Suprapubic skin (tissue), 4 donors: ENCODE data around the gene CASP6. TPM values are rescaled to one million over a fixed set of nuclear protein-coding genes. Genes with fewer than 3 reads are reported as not detected.

Experiments used
- DNase-seq, 2 donors: peaks; one replicate each; pipeline ENCODE4 v3.0.0-alpha.2; 2019; ENCODE audit warnings: low spot score in 2 of 2
- H3K27ac ChIP-seq: fragments of 200-600 bp; sonication (generic); one replicate; pipeline ENCODE4 v1.5.1; 2019
- H3K27me3 ChIP-seq: fragments of 200-600 bp; sonication (generic); one replicate; pipeline ENCODE4 v1.5.1; 2019
- H3K36me3 ChIP-seq: fragments of 200-600 bp; sonication (generic); one replicate; pipeline ENCODE4 v1.5.1; 2019
- H3K4me1 ChIP-seq: fragments of 200-600 bp; sonication (generic); one replicate; pipeline ENCODE4 v1.5.1; 2019
- H3K4me3 ChIP-seq: fragments of 200-600 bp; sonication (generic); one replicate; pipeline ENCODE4 v1.5.1; 2019; ENCODE audit warnings: mild to moderate bottlenecking
- H3K9me3 ChIP-seq: fragments of 200-600 bp; sonication (generic); one replicate; pipeline ENCODE4 v1.5.1; 2019
- EP300 ChIP-seq: sonication (generic); formaldehyde crosslinking; IDR thresholded peaks from one replicate; pipeline ENCODE4 v1.6.1; 2017; ENCODE audit warnings: antibody characterized with exemption
- POLR2A ChIP-seq, 2 donors: fragments of 450-650 bp; IDR thresholded peaks; one replicate each; pipeline ENCODE4 v1.6.1; 2017; ENCODE audit warnings: antibody characterized with exemption in 2 of 2, mild to moderate bottlenecking in 2 of 2, moderate library complexity in 2 of 2
- POLR2AphosphoS5 ChIP-seq, 3 donors: sonication (generic); formaldehyde crosslinking; IDR thresholded peaks; one replicate each; pipeline ENCODE4 v1.6.1; 2017; ENCODE audit warnings: antibody characterized with exemption in 3 of 3
- WGBS: methylation state at CpG from one replicate; pipeline ENCODE4 v1.1.5; 2018; 5-methylcytosine and 5-hydroxymethylcytosine counted together
- total RNA-seq, 4 donors: library from RNA; depleted of rRNA; stranded (reverse); fragments of >200 nt; gene quantifications; one replicate each; pipeline ENCODE4 v1.1.0, GENCODE V29; 2016
- TF ChIP-seq, protein P1 (sequence below), 2 donors: fragments of 200-600 bp in 1 of 2; fragments of 450-650 bp in 1 of 2; sonication (generic) in 1 of 2; IDR thresholded peaks; one replicate each; pipeline ENCODE4 v1.5.1; 2016 to 2019; ENCODE audit warnings: antibody characterized with exemption in 2 of 2, mild to moderate bottlenecking in 1 of 2, moderate library complexity in 1 of 2

CASP6 gene
- total RNA-seq, 4 donors from 2014 or later = 18.4 to 30.5 (median 20.3) TPM

DNA sequence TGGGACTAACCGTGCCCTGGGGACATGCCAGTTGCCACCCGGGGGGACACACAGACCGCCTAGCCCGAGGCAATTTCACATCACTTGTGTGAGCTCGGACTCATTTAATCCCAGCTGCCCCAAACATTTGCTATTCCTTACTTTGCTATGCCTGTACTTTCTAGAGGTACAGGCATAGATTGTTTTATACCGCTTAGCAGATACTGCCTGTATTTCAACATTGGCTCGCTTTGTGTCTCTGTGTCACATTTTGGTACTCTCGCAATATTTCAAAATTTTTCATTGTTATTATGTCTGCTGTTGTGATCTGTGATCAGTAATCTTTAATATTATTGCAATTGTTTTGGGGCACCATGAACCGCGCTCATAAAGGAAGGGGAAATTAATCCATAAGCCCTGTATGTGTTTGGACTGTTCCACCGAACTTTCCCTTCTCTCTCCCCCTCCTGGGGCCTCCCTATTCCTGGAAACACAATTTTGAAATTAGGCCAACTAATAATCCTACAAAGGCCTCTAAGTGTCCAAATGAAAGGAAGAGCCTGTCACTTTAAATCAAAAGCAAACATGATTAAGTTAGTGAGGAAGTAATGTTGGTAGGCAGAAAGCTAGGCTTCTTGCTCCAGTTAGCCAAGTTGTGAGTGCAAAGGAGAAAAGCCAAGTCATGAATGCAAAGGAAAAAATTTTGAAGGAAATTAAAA, 568 bp upstream of the CASP6 start:
- Histone ChIP-seq H3K4me3 (peak overlapping the region; percentile 77), H3K27ac (peak overlapping the region; percentile 86), H3K36me3 (peaks cover 7% of the 10 kb centered on the region), H3K9me3 (no peaks in the 10 kb centered on the region), H3K27me3 (no peaks in the 10 kb centered on the region), H3K4me1 (peaks cover 28% of the 10 kb centered on the region)
- 11% methylated on average over 11 of the region's 11 CpGs for WGBS
- TF ChIP-seq POLR2A (IDR thresholded peaks at IDR 0.05) = no peak
- DNase-seq = no peak

DNA sequence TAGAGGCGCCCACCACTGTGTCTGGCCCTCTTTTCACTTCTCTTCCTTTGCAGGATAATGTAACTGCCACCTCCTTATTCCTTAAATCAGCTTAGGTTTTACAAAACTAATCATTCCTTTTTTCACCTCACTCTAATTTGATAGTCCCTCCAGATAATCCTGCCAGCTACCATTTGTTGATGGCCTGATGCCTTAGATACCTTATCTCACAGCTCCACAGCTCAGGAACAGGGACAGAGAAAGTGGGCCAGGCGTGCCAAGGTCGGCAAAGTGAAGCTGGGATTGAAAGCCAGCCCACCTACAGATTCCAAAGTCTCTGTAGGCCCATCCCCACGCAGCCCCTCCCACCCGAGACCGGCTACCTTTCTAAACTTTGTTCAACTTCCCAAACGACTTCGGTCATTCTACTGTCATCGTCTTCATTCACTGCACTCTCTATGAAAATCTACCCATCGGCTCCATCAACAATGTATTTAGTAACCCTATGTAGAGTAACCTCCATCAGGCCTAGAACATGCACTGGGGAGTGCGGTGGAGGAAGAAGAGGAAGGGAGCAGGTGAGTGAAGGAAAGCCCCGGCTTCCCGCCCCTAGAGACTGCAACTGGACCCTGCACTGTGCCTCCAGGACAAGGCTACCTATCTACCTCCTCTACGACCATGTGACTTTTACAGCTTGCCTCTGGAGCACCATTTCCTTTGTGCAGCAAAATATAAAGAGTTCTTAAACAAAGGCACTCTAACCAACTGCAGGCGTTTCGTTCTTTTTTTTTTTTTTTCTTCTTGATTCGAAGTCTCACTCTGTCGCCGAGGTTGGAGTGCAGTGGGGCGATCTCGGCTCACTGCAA, 1.5 kb downstream of the CASP6 start:
- Histone ChIP-seq H3K4me3 (peak overlapping the region; percentile 77), H3K36me3 (peaks cover 5% of the 10 kb centered on the region), H3K27ac (peak overlapping the region; percentile 86), H3K4me1 (peaks cover 37% of the 10 kb centered on the region), H3K9me3 (no peaks in the 10 kb centered on the region), H3K27me3 (no peaks in the 10 kb centered on the region)
- TF ChIP-seq POLR2A (IDR thresholded peaks at IDR 0.05) (no peak), POLR2AphosphoS5 (IDR thresholded peaks at IDR 0.05) (no peak), EP300 (no peak)
- TF ChIP-seq, protein P1, sequence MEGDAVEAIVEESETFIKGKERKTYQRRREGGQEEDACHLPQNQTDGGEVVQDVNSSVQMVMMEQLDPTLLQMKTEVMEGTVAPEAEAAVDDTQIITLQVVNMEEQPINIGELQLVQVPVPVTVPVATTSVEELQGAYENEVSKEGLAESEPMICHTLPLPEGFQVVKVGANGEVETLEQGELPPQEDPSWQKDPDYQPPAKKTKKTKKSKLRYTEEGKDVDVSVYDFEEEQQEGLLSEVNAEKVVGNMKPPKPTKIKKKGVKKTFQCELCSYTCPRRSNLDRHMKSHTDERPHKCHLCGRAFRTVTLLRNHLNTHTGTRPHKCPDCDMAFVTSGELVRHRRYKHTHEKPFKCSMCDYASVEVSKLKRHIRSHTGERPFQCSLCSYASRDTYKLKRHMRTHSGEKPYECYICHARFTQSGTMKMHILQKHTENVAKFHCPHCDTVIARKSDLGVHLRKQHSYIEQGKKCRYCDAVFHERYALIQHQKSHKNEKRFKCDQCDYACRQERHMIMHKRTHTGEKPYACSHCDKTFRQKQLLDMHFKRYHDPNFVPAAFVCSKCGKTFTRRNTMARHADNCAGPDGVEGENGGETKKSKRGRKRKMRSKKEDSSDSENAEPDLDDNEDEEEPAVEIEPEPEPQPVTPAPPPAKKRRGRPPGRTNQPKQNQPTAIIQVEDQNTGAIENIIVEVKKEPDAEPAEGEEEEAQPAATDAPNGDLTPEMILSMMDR (IDR thresholded peaks at IDR 0.05) = no peak
- WGBS = 37% methylated on average over 21 of the region's 21 CpGs
- no peak for DNase-seq

DNA sequence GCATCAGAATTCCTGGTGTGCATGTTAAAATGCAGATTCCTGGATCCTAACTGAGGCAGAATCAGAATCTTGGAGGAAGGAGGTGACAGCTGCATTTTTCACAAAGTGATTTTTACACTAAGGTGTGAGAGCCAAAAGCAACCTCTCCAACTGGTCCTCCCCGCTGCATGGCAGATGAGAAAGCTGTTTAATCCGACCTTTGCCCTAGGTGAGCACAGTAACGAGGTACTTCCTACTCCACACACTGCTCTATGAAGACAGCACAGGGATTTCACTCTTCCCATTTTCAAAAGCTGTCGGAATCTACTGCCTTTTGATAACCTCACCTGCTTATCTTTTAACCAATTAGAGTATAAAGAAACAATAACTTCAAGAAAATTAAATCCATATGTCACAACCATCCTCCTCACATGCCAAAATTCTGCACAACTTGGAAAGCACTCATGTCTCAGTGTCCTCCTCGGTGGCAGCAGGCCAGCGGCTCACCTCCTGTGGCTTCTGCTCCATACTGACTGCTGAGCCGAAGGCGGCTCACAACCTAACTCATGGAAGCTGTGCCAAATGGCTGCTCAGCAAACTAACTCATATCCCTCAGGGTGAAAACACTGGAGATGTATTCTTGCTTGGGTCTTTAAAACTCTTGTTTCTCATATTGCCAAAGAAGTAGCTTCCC, 3.6 kb downstream of the CASP6 start:
- no peak overlapping the region for H3K4me3 ChIP-seq
- H3K27me3 ChIP-seq = no peaks in the 10 kb centered on the region
- peaks cover 37% of the 10 kb centered on the region for H3K4me1 ChIP-seq
- DNase-seq = no peak
- H3K36me3 ChIP-seq = peaks cover 10% of the 10 kb centered on the region
- TF ChIP-seq POLR2AphosphoS5 (IDR thresholded peaks at IDR 0.05) = no peak
- no peak for TF ChIP-seq POLR2A (IDR thresholded peaks at IDR 0.05)
- TF ChIP-seq, protein P1 (IDR thresholded peaks at IDR 0.05) = no peak
- no peak for TF ChIP-seq EP300
- no peaks in the 10 kb centered on the region for H3K9me3 ChIP-seq
- H3K27ac ChIP-seq = no peak overlapping the region
- 49% methylated on average over 8 of the region's 8 CpGs for WGBS

DNA sequence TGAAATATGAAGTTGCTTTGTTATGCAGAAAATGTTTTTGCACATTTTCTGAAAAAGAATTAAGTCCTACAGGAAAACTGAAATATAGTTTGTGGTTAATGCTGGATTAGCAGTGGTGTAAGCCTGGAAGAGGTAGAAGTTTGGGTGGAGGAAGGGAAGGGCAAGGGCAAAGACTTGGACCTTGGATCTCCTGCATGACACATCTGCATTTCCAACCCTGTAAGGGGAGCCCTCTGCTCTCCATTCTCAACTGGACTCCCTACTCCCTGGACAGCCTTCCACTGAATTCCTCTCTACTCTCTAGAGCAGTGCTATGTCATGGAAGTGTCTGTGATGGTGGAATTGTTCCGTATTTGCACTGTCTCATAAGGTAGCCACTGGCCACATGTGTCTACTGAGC, 4.6 kb downstream of the CASP6 start:
- Histone ChIP-seq H3K4me1 (peaks cover 34% of the 10 kb centered on the region), H3K4me3 (no peak overlapping the region), H3K36me3 (peaks cover 19% of the 10 kb centered on the region), H3K27me3 (no peaks in the 10 kb centered on the region), H3K9me3 (no peaks in the 10 kb centered on the region), H3K27ac (no peak overlapping the region)
- no peak for TF ChIP-seq EP300
- TF ChIP-seq POLR2AphosphoS5 (IDR thresholded peaks at IDR 0.05) = no peak
- TF ChIP-seq POLR2A (IDR thresholded peaks at IDR 0.05) = no peak
- TF ChIP-seq, protein P1 (IDR thresholded peaks at IDR 0.05) = no peak
- no peak for DNase-seq
- 100% methylated on average over 1 of the region's 1 CpG for WGBS

DNA sequence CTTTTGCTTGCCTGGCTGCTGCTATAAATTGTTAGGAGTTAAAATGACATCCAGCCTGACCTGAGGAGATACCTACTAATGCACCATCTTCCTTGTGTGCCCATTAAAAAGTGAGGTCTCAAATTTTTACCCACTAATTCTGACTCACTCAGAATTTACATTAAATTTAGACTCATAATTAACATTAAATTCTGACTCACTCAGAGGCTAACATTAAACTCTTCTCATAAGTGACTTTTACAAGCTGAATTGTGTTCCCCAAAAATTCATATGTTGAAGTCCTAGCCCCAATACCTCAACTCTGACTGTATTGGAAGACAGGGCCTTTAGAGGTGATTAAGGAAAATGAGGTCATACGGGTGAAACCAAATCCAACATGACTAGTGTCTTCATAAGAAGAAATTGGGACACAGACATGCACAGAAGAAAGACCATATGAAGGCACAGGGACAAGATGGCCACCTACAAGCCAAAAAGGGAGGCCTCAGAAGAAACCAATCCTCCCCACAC, 11.8 kb downstream of the CASP6 start:
- Histone ChIP-seq H3K27me3 (no peaks in the 10 kb centered on the region), H3K27ac (no peak overlapping the region), H3K4me3 (no peak overlapping the region), H3K4me1 (no peaks in the 10 kb centered on the region), H3K9me3 (no peaks in the 10 kb centered on the region), H3K36me3 (peaks cover 62% of the 10 kb centered on the region)
- TF ChIP-seq, protein P1 (IDR thresholded peaks at IDR 0.05) = no peak
- DNase-seq = no peak
- WGBS = 94% methylated on average over 1 of the region's 1 CpG
